Vagina (tissue), 2 donors: ENCODE data around the gene SPATA6L. TPM values are rescaled to one million over a fixed set of nuclear protein-coding genes. Genes with fewer than 3 reads are reported as not detected.
A peak's percentile ranks its signal among the peaks of the same experiment; 100 is the strongest.

Experiments used
- DNase-seq, 2 donors: peaks; one replicate each; pipeline ENCODE4 v3.0.0-alpha.2; 2017; ENCODE audit errors: extremely low spot score in 2 of 2
- H3K27ac ChIP-seq: fragments of 200-600 bp; sonication (generic); one replicate; pipeline ENCODE4 v1.5.1; 2019
- H3K27me3 ChIP-seq: fragments of 200-600 bp; sonication (generic); one replicate; pipeline ENCODE4 v1.5.1; 2019
- H3K36me3 ChIP-seq, 2 donors: fragments of 200-600 bp; sonication (generic); one replicate each; pipeline ENCODE4 v1.5.1; 2017 to 2019
- H3K4me1 ChIP-seq: fragments of 200-600 bp; sonication (generic); one replicate; pipeline ENCODE4 v1.5.1; 2019
- H3K4me3 ChIP-seq, 2 donors: fragments of 200-600 bp; sonication (generic); 1 replicate in 1 of 2; 2 replicates in 1 of 2; pipeline ENCODE4 v1.5.1; 2016 to 2019
- H3K9me3 ChIP-seq: fragments of 200-600 bp; sonication (generic); one replicate; pipeline ENCODE4 v1.5.1; 2019
- POLR2A ChIP-seq, 2 donors: fragments of 450-650 bp; IDR thresholded peaks; one replicate each; pipeline ENCODE4 v1.6.1; 2017; ENCODE audit warnings: antibody characterized with exemption in 2 of 2, mild to moderate bottlenecking in 2 of 2, moderate library complexity in 2 of 2
- POLR2AphosphoS5 ChIP-seq, 2 donors: sonication (generic); formaldehyde crosslinking; IDR thresholded peaks; one replicate each; pipeline ENCODE4 v1.9.0; 2017; ENCODE audit warnings: antibody characterized with exemption in 2 of 2, mild to moderate bottlenecking in 2 of 2, low read depth in 1 of 2; ENCODE audit not compliant: insufficient read depth in 1 of 2
- intact Hi-C: fragments of 100-400 bp; cut with DNase I; formaldehyde crosslinking; loops from one replicate; pipeline ENCODE4 v1.15.1; 2023
- total RNA-seq: library from RNA; depleted of rRNA; stranded (reverse); fragments of >200 nt; gene quantifications from one replicate; pipeline ENCODE4 v1.2.3, GENCODE V29; 2016
- TF ChIP-seq, protein P1 (sequence below), 3 experiments: fragments of 450-650 bp in 2 of 3; fragments of 200-600 bp in 1 of 3; sonication (generic) in 1 of 3; IDR thresholded peaks; one replicate each; pipeline ENCODE4 v1.5.1; 2017 to 2019; ENCODE audit warnings: antibody characterized with exemption in 3 of 3, mild to moderate bottlenecking in 2 of 3, moderate library complexity in 2 of 3

SPATA6L gene
- total RNA-seq, 1 donor from 2014 or later, result 3.9 TPM

GRCh38 chr9:4686584-4686983, 20.3 kb upstream of the SPATA6L start:
- Histone ChIP-seq H3K4me1 (peaks cover 15% of the 10 kb centered on the region), H3K27ac (no peak overlapping the region), H3K27me3 (no peaks in the 10 kb centered on the region), H3K9me3 (no peaks in the 10 kb centered on the region), H3K36me3 (peaks cover 0 to 39% of the 10 kb centered on the region in 2 donors), H3K4me3 (no peak overlapping the region)
- no peak for TF ChIP-seq POLR2A (IDR thresholded peaks at IDR 0.05)
- TF ChIP-seq POLR2AphosphoS5 (IDR thresholded peaks at IDR 0.05; ENCODE audit: insufficient read depth in 1 of 2, low read depth in 1 of 2), result no peak
- intact Hi-C loops, result loop anchor here (10.0 kb wide), 1 partner anchor 298 kb away; the partner anchor contains the start of gene JAK2
- no peak for DNase-seq

DNA sequence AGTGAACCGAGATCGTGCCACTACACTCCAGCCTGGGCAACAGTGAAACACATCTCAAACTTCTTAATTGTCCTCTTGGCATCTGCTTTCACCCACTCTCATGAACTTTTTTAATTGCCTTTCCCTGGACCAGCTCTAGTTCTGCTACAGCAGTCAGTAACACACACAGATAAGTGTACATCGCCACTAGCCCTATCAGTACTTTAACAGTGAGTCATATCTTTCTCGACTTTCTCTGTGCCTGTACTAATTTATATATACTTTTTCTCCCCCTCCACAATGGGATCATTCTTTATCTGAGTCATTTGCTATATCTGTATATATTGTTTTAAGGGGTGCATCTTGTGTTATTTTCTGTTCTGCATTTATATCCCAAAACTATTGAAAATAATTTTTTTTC, 19.8 kb upstream of the SPATA6L start:
- Histone ChIP-seq H3K9me3 (no peaks in the 10 kb centered on the region), H3K27ac (no peak overlapping the region), H3K4me1 (peaks cover 20% of the 10 kb centered on the region), H3K36me3 (peaks cover 0 to 35% of the 10 kb centered on the region in 2 donors), H3K4me3 (no peak overlapping the region), H3K27me3 (no peaks in the 10 kb centered on the region)
- TF ChIP-seq POLR2AphosphoS5 (IDR thresholded peaks at IDR 0.05; ENCODE audit: insufficient read depth in 1 of 2, low read depth in 1 of 2) (no peak), POLR2A (IDR thresholded peaks at IDR 0.05) (no peak)
- TF ChIP-seq, protein P1, sequence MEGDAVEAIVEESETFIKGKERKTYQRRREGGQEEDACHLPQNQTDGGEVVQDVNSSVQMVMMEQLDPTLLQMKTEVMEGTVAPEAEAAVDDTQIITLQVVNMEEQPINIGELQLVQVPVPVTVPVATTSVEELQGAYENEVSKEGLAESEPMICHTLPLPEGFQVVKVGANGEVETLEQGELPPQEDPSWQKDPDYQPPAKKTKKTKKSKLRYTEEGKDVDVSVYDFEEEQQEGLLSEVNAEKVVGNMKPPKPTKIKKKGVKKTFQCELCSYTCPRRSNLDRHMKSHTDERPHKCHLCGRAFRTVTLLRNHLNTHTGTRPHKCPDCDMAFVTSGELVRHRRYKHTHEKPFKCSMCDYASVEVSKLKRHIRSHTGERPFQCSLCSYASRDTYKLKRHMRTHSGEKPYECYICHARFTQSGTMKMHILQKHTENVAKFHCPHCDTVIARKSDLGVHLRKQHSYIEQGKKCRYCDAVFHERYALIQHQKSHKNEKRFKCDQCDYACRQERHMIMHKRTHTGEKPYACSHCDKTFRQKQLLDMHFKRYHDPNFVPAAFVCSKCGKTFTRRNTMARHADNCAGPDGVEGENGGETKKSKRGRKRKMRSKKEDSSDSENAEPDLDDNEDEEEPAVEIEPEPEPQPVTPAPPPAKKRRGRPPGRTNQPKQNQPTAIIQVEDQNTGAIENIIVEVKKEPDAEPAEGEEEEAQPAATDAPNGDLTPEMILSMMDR (IDR thresholded peaks at IDR 0.05), result no peak
- intact Hi-C loops, result loop anchor here (10.0 kb wide), 1 partner anchor 299 kb away; the partner anchor contains the start of gene JAK2
- DNase-seq, result no peak

- no peak for DNase-seq
- H3K27ac ChIP-seq, result no peak overlapping the region
- H3K4me1 ChIP-seq, result peaks cover 22% of the 10 kb centered on the region
Measured at GRCh38 chr9:4684820-4685219, 18.5 kb upstream of the SPATA6L start.

GRCh38 chr9:4680750-4681149, 14.5 kb upstream of the SPATA6L start:
- H3K4me3 ChIP-seq, result peak overlapping the region; percentile 77 to 94
- peaks cover 0 to 2% of the 10 kb centered on the region in 2 donors for H3K36me3 ChIP-seq
- peaks cover 33% of the 10 kb centered on the region for H3K4me1 ChIP-seq
- no peak for TF ChIP-seq POLR2A (IDR thresholded peaks at IDR 0.05)
- no peak for DNase-seq
- peak overlapping the region; percentile 98 for H3K27ac ChIP-seq
- intact Hi-C loops, result loop anchor here (5.0 to 10.0 kb wide), 2 partner anchors 62 to 304 kb away; partner anchors contain the start of genes AK3 and JAK2
- no peaks in the 10 kb centered on the region for H3K27me3 ChIP-seq
- H3K9me3 ChIP-seq, result no peaks in the 10 kb centered on the region

More at GRCh38 chr9:4684820-4685219, 18.5 kb upstream of the SPATA6L start:
- Histone ChIP-seq H3K36me3 (peaks cover 0 to 22% of the 10 kb centered on the region in 2 donors), H3K4me3 (no peak overlapping the region), H3K9me3 (no peaks in the 10 kb centered on the region), H3K27me3 (no peaks in the 10 kb centered on the region)
- no peak for TF ChIP-seq POLR2AphosphoS5 (IDR thresholded peaks at IDR 0.05; ENCODE audit: insufficient read depth in 1 of 2, low read depth in 1 of 2)
- TF ChIP-seq, protein P1 (IDR thresholded peaks at IDR 0.05), result no peak
- TF ChIP-seq POLR2A (IDR thresholded peaks at IDR 0.05), result no peak
- intact Hi-C loops, result loop anchor here (5.0 to 10.0 kb wide), 2 partner anchors 57 to 300 kb away; partner anchors contain the start of genes AK3 and JAK2

DNA sequence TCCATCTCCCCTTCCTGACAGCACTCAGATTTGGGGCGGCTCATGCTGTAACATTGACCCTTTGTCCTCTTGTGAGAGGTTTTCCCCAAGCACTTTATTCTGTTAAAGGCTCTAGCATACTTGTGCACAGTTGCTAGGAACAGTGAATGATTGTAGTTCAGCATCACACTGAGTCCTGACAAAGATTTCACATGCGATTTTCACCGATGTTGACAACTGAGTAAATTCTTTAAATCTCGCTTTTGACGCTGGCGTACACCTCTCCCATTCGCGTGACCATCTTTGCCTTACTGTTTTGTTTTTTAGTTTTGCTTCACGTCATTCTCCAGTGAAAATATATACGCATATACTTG, 13.9 kb upstream of the SPATA6L start:
- H3K9me3 ChIP-seq, result no peaks in the 10 kb centered on the region
- H3K27ac ChIP-seq, result peak overlapping the region; percentile 98
- no peak for TF ChIP-seq POLR2AphosphoS5 (IDR thresholded peaks at IDR 0.05; ENCODE audit: insufficient read depth in 1 of 2, low read depth in 1 of 2)
- TF ChIP-seq, protein P1 (IDR thresholded peaks at IDR 0.05), result no peak
- TF ChIP-seq POLR2A (IDR thresholded peaks at IDR 0.05), result no peak
- H3K4me3 ChIP-seq, result peak overlapping the region; percentile 77 to 94
- H3K4me1 ChIP-seq, result peaks cover 33% of the 10 kb centered on the region
- intact Hi-C loops, result loop anchor here (5.0 to 10.0 kb wide), 2 partner anchors 62 to 305 kb away; partner anchors contain the start of genes AK3 and JAK2
- no peaks in the 10 kb centered on the region for H3K27me3 ChIP-seq
- H3K36me3 ChIP-seq, result no peaks in the 10 kb centered on the region
- DNase-seq, result no peak
